Measurements from ENCODE around the gene ABHD1.
"Not testable (repeated sequence)": the region's sequence is repeated elsewhere in the genome, so short reads cannot be mapped to it uniquely, and the experiment has no call there.

Gene ABHD1

DNA sequence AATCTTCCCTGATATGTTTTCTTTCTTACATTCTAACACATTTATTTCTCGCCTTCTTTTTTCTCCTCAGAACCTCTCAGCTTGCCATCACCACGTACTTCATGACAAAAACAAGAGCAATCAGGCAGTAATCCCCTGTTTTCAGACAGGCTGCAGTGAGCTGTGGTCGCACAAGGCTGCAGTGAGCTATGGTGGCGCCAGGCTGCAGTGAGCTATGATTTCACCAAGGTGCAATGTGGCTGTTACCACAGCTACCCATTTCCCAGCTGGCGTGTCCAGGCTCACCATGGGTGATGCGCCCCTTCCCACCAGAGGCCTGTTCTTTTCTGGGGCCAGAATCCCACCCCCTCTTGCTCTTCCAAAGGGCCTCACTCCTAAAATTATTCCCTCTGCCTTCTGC is 51.0 kb downstream of the ABHD1 start:
- no peak for DNase-seq

GRCh38 chr2:27175330-27175729 is 51.7 kb downstream of the ABHD1 start:
- DNase-seq: no peak

GRCh38 chr2:27175781-27176180 is 52.2 kb downstream of the ABHD1 start:
- not testable (repeated sequence) for DNase-seq

- DNase-seq: no peak
Measured at GRCh38 chr2:27177441-27178351, 54.1 kb downstream of the ABHD1 start.

DNA sequence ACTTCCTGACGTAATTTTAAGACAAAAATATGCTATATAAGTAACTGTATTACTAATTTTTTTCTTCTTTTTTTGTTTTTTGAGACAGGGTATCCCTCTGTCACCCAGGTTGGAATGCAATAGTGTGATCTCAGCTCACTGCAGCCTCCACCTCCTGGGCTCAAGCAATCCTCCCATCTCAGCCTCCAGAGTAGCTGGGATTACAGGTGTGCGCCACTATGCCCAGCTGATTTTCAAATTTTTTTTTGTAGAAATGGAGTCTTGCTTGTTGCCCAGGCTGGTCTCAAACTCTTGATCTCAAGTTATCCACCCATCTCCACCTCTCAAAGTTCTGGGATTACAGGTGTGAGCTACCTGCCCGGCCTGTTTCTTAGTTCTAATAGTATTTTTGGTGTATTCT is 54.9 kb downstream of the ABHD1 start:
- no peak for DNase-seq

DNA sequence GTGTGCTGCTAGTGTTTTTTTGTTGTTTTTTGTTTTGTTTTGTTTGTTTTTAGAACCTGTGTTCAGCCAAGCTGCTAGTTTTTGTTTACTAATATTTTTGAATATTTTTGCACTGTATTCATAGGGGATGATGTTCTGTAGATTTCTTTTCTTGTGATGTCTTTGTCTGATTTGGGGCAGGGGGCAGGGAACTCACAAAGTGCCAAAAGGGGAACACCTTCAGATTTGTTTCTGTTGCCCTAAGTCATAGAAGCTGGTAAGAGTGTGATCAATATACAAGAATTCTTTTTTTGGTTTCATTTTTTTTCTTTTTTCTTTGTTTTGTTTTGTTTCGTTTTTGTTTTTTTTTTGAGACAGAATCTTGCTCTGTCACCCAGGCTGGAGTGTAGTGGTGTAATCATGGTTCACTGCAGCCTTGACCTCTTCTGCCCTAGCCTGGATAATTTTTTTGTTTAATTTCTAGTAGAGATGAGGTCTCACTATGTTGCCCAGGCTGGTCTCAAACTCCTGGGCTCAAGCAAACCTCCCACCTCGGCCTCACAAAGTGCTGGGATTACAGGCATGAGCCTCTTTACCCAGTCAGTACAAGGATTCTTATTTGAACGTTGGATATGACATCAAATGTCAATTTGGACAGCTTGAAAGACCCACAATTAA is 55.9 kb downstream of the ABHD1 start:
- no peak for DNase-seq

All from CD4-positive, alpha-beta T cell treated with Interleukin-21 for 1 hour (primary cell).